ENCODE results near the gene GLIS1. TPM values are rescaled to one million over a fixed set of nuclear protein-coding genes. Genes with fewer than 3 reads are reported as not detected.

The GLIS1 gene
- total RNA-seq, 1 experiment from 2014 or later = 0.28 TPM

GRCh38 chr1:53585129-53585528, 153.8 kb downstream of the GLIS1 start:
- H3K79me1 ChIP-seq (ENCODE audit: insufficient read depth, low read depth, low read length, poor library complexity, severe bottlenecking) = no peaks in the 10 kb centered on the region
- no peak overlapping the region for H3K18ac ChIP-seq (ENCODE audit: insufficient read length, low read depth, low read length)
- Mint-ChIP-seq H3K9me3 (no peaks in the 10 kb centered on the region), H3K4me3 (no peak overlapping the region), H3K27ac (no peak overlapping the region), H3K36me3 (ENCODE audit: insufficient read depth in 1 of 3, low read depth in 3 of 3) (no peaks in the 10 kb centered on the region), H3K27me3 (ENCODE audit: low read depth) (peaks cover 14% of the 10 kb centered on the region), H3K4me1 (peaks cover 19 to 29% of the 10 kb centered on the region in 2 experiments)
- H2BK20ac ChIP-seq (ENCODE audit: low read depth, low read length, poor library complexity, severe bottlenecking) = no peak overlapping the region
- no peak overlapping the region for H3K56ac ChIP-seq (ENCODE audit: insufficient read length, low read depth, low read length)
- no peak overlapping the region for H2BK5ac ChIP-seq (ENCODE audit: insufficient read length, low read length)
- no CpG with 5 or more reads among the region's 5 CpGs for WGBS (ENCODE audit: extremely low coverage, insufficient read length, low lambda C conversion rate)
- H2BK120ac ChIP-seq (ENCODE audit: low read depth, low read length, poor library complexity, severe bottlenecking) = no peak overlapping the region
- no peaks in the 10 kb centered on the region for H4K20me1 ChIP-seq (ENCODE audit: control insufficient read depth, insufficient read depth, insufficient read length)
- no peak overlapping the region for H2AFZ ChIP-seq (ENCODE audit: low read length)
- H3K4me2 ChIP-seq (ENCODE audit: insufficient read depth, insufficient read length, low read length) = no peak overlapping the region
- no peak overlapping the region for H2AK5ac ChIP-seq (ENCODE audit: insufficient read length, low read length)
- no peaks in the 10 kb centered on the region for H3K9me3 ChIP-seq (ENCODE audit: control insufficient read depth, low read depth, low read length)
- no peaks in the 10 kb centered on the region for H3K27me3 ChIP-seq (ENCODE audit: insufficient read depth, low read length)
- H3T11ph ChIP-seq (ENCODE audit: low read length) = no peak overlapping the region
- no peaks in the 10 kb centered on the region for H3K79me2 ChIP-seq (ENCODE audit: insufficient read depth, low read length)
- no peak overlapping the region for H2BK12ac ChIP-seq (ENCODE audit: insufficient read length, low read depth, low read length)
- no peak overlapping the region for H3K27ac ChIP-seq (ENCODE audit: insufficient read length, low read depth, low read length)
- no peak overlapping the region for H3K23ac ChIP-seq (ENCODE audit: insufficient read length, low read depth, low read length)
- H3K9ac ChIP-seq (ENCODE audit: extremely low read depth, insufficient read length, low read length) = no peak overlapping the region
- peak; percentile 2 for DNase-seq
- H4K91ac ChIP-seq (ENCODE audit: insufficient read length, low read depth, low read length) = no peak overlapping the region
- H4K8ac ChIP-seq (replicated peaks; ENCODE audit: insufficient read length, low read depth, low read length) = no peak overlapping the region
- no peak for TF ChIP-seq CTCF (conservative IDR thresholded peaks at IDR 0.05)
- no peaks in the 10 kb centered on the region for H3K23me2 ChIP-seq (ENCODE audit: insufficient read length, low read depth, low read length, poor library complexity, severe bottlenecking)
- no peak overlapping the region for H4K5ac ChIP-seq (ENCODE audit: insufficient read length, low read depth, low read length)
- H3K4me1 ChIP-seq (ENCODE audit: insufficient read depth, low read length) = no peaks in the 10 kb centered on the region
- H3K4ac ChIP-seq (ENCODE audit: low read depth, low read length) = no peak overlapping the region
- H2BK15ac ChIP-seq (ENCODE audit: low read depth, low read length) = no peak overlapping the region
- no peak overlapping the region; the same call in 1 of the 2 replicates for H3K14ac ChIP-seq (ENCODE audit: insufficient read depth, low read length)
